Body of pancreas (tissue), 4 donors: ENCODE results near the gene RNU2-63P. TPM values are rescaled to one million over a fixed set of nuclear protein-coding genes. Genes with fewer than 3 reads are reported as not detected.

Experiments used
- ATAC-seq: fragments of 150-250 bp; one replicate; pipeline ENCODE4 v1.9.1; 2016
- DNase-seq, 4 donors: peaks; one replicate each; pipeline ENCODE4 v3.0.0-alpha.2; 2019
- H3K27ac ChIP-seq, 4 donors: fragments of 200-600 bp; sonication (generic); 1 replicate in 3 of 4; 2 replicates in 1 of 4; pipeline versions ENCODE4 v1.5.1 to v1.6.1; 2016 to 2019; ENCODE audit warnings: mild to moderate bottlenecking in 1 of 4, mixed read lengths in 1 of 4, moderate library complexity in 1 of 4
- H3K27me3 ChIP-seq, 2 donors: fragments of 200-600 bp; sonication (generic); one replicate each; pipeline ENCODE4 v1.6.0; 2016; ENCODE audit warnings: mild to moderate bottlenecking in 1 of 2
- H3K36me3 ChIP-seq, 2 donors: fragments of 200-600 bp; sonication (generic); replicated peaks in 1 of 2; 2 replicates each; pipeline ENCODE4 v1.5.1; 2016; ENCODE audit warnings: low read depth in 2 of 2; ENCODE audit not compliant: insufficient read depth in 1 of 2
- H3K4me1 ChIP-seq: fragments of 200-600 bp; sonication (generic); one replicate; pipeline ENCODE4 v1.6.0; 2016
- H3K4me3 ChIP-seq, 2 donors: fragments of 200-600 bp; sonication (generic); 1 replicate in 1 of 2; 2 replicates in 1 of 2; pipeline ENCODE4 v1.5.1; 2016 to 2019
- H3K9me3 ChIP-seq, 3 donors: fragments of 200-600 bp; sonication (generic); 1 replicate in 2 of 3; 2 replicates in 1 of 3; pipeline ENCODE4 v1.5.1; 2016
- CTCF ChIP-seq, 7 experiments: fragments of 450-650 bp in 4 of 7; fragments of 200-600 bp in 3 of 7; sonication (generic) in 3 of 7; IDR thresholded peaks; one replicate each; pipeline ENCODE4 v1.5.1; 2016 to 2019; ENCODE audit warnings: antibody characterized with exemption in 7 of 7
- POLR2A ChIP-seq, 3 donors: fragments of 450-650 bp; IDR thresholded peaks; one replicate each; pipeline ENCODE4 v1.6.1; 2016; ENCODE audit warnings: antibody characterized with exemption in 3 of 3, mild to moderate bottlenecking in 2 of 3
- WGBS, 2 donors: methylation state at CpG; one replicate each; pipeline ENCODE4 v1.1.5; 2017; 5-methylcytosine and 5-hydroxymethylcytosine counted together
- intact Hi-C: fragments of 100-400 bp; cut with DNase I; formaldehyde crosslinking; loops from one replicate; pipeline ENCODE4 v1.15.1; 2023
- total RNA-seq, 2 donors: library from RNA; depleted of rRNA; stranded (reverse); fragments of >200 nt; gene quantifications; one replicate each; pipeline ENCODE4 v1.1.0, GENCODE V29; 2016

Gene RNU2-63P
- total RNA-seq, 2 donors from 2014 or later = not detected

DNA sequence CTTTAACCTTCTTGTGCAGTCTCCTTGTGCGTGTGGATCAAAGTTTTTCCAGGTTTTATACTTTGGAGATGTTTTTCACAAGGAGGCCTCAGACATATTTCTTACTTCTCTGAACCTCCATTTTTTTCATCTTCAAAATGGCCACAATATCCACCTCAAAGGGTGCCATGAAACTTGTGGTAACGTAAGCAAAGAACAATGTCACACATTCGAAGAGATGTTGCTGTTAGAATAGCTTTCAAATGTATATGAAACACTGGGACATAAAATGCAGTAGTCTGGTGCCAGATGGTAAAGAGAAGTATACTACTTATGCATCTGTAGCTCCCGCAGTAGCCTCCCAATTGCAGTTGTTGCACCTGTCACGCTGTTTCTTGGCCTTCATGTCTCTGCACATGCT, 41.8 kb upstream of the RNU2-63P start:
- H3K27me3 ChIP-seq = no peaks in the 10 kb centered on the region
- WGBS, 2 donors = 72 to 82% methylated on average over 5 of the region's 5 CpGs
- intact Hi-C loops = loop anchor here (5.0 kb wide), 1 partner anchor 104 kb away; no protein-coding TSS in a partner anchor
- no peaks in the 10 kb centered on the region for H3K36me3 ChIP-seq
- TF ChIP-seq CTCF (IDR thresholded peaks at IDR 0.05) = no peak
- no peak for TF ChIP-seq POLR2A (IDR thresholded peaks at IDR 0.05)
- H3K4me1 ChIP-seq = peaks cover 31% of the 10 kb centered on the region
- ATAC-seq = no peak
- H3K9me3 ChIP-seq = no peaks in the 10 kb centered on the region
- no peak overlapping the region for H3K27ac ChIP-seq
- no peak overlapping the region for H3K4me3 ChIP-seq
- no peak for DNase-seq

DNA sequence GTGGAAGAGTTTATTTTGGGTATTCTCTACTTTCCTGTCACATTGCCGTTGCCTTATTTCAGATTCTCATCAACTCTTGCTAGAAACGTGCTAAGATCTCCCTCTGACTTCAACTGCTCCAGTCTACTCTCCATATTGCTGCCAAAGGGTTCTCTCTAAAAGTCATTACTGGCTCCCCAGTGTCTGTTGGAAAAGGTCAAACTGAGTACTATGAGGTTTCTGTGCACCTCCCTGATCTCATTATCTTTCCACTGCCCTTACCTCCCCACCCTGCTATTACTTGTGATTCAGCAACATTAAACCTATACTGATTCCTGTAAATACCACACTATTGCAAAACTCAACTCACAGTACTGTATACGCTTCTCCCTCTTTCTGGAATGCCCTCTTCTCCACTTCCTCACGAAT, 41.1 kb upstream of the RNU2-63P start:
- Histone ChIP-seq H3K4me1 (peaks cover 35% of the 10 kb centered on the region), H3K27ac (no peak overlapping the region), H3K27me3 (no peaks in the 10 kb centered on the region), H3K4me3 (no peak overlapping the region), H3K9me3 (no peaks in the 10 kb centered on the region), H3K36me3 (no peaks in the 10 kb centered on the region)
- ATAC-seq (no peak), DNase-seq (no peak)
- no peak for TF ChIP-seq CTCF (IDR thresholded peaks at IDR 0.05)
- TF ChIP-seq POLR2A (IDR thresholded peaks at IDR 0.05) = no peak
- 63 to 64% methylated on average over 4 of the region's 4 CpGs for WGBS, 2 donors
- intact Hi-C loops = loop anchor here (5.0 kb wide), 1 partner anchor 105 kb away; no protein-coding TSS in a partner anchor

- DNase-seq (peak; percentile 95 to 98 (median 97)), ATAC-seq (peak; percentile 98)
- Histone ChIP-seq H3K9me3 (no peaks in the 10 kb centered on the region), H3K36me3 (no peaks in the 10 kb centered on the region), H3K4me1 (peaks cover 46% of the 10 kb centered on the region), H3K27me3 (no peaks in the 10 kb centered on the region), H3K4me3 (peak within 1 kb of the TSS; percentile 91 to 96), H3K27ac (peak within 1 kb of the TSS; percentile 84 to 97 (median 92))
- intact Hi-C loops = loop anchor here (5.0 kb wide), 1 partner anchor 107 kb away; no protein-coding TSS in a partner anchor
- WGBS, 2 donors = 0% methylated on average over 24 to 73 of the region's 77 CpGs
- TF ChIP-seq CTCF (IDR thresholded peaks at IDR 0.05) = peak in 2 of 7 experiments; percentile 16 to 38
- TF ChIP-seq POLR2A (IDR thresholded peaks at IDR 0.05) = peak; percentile 89 to 96 (median 94)
Measured at GRCh38 chr2:88055371-88056128, 39.2 kb upstream of the RNU2-63P start, which contains the start of gene KRCC1. Gene KRCC1 (minus strand): TSS chr2:88055783. CDS start chr2:88028563, 27,220 bp downstream.

DNA sequence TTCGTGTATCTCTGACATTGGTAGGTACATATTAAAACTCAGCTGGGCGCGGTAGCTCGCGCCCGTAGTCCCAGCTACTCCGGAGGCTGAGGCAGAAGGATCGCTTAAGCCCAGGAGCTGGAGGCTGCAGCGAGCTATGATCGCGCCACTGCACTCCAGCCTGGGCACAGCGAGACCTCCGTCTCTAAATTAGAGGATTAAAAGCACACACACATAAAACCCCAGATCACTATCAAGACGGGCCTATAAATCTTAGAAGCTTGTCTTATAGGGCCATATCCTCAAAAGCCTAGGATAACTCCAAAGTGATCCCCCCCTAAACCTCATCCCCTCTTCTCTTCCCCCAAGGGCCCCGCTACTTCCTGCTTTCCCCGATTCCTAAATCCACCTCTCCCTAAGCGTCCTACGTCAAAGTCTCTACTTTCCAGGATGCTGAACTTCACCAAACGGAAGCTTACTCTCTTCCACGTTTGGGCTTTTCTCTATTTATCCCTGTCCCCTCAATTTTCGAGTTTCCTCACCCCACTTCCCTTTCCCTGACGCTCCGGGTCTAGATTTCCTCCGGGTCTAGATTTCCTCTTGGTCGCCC, 38.5 kb upstream of the RNU2-63P start:
- TF ChIP-seq CTCF (IDR thresholded peaks at IDR 0.05) (no peak), POLR2A (IDR thresholded peaks at IDR 0.05) (no peak)
- no peaks in the 10 kb centered on the region for H3K36me3 ChIP-seq
- ATAC-seq (no peak), DNase-seq (peak in 1 of 4 donors; percentile 7)
- peak overlapping the region; percentile 84 to 97 (median 92) for H3K27ac ChIP-seq
- peaks cover 41% of the 10 kb centered on the region for H3K4me1 ChIP-seq
- H3K27me3 ChIP-seq = no peaks in the 10 kb centered on the region
- H3K9me3 ChIP-seq = no peaks in the 10 kb centered on the region
- peak overlapping the region; percentile 91 to 96 for H3K4me3 ChIP-seq
- 19 to 28% methylated on average over 25 of the region's 25 CpGs for WGBS, 2 donors
- intact Hi-C loops = loop anchor here (5.0 kb wide), 1 partner anchor 107 kb away; no protein-coding TSS in a partner anchor
